ENCODE measurements around the gene PFDN1. TPM values are rescaled to one million over a fixed set of nuclear protein-coding genes. Genes with fewer than 3 reads are reported as not detected.

Gene PFDN1
- total RNA-seq, 2 experiments from 2014 or later, result 49.1 to 50.6 TPM

- ChIA-PET CTCF (interaction anchor here (1.4 kb wide), 1 partner anchor 27 kb away, joined by 4 read pairs; no protein-coding TSS in a partner anchor), POLR2A (interaction anchor here (0.7 kb wide), 1 partner anchor 11 kb away, joined by 3 read pairs; no protein-coding TSS in a partner anchor)
- TF ChIP-seq, protein P1, sequence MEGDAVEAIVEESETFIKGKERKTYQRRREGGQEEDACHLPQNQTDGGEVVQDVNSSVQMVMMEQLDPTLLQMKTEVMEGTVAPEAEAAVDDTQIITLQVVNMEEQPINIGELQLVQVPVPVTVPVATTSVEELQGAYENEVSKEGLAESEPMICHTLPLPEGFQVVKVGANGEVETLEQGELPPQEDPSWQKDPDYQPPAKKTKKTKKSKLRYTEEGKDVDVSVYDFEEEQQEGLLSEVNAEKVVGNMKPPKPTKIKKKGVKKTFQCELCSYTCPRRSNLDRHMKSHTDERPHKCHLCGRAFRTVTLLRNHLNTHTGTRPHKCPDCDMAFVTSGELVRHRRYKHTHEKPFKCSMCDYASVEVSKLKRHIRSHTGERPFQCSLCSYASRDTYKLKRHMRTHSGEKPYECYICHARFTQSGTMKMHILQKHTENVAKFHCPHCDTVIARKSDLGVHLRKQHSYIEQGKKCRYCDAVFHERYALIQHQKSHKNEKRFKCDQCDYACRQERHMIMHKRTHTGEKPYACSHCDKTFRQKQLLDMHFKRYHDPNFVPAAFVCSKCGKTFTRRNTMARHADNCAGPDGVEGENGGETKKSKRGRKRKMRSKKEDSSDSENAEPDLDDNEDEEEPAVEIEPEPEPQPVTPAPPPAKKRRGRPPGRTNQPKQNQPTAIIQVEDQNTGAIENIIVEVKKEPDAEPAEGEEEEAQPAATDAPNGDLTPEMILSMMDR (IDR thresholded peaks at IDR 0.05), result no peak
- H3K4me1 Mint-ChIP-seq (ENCODE audit: low read depth), result peaks cover 7% of the 10 kb centered on the region
- ATAC-seq (no peak), DNase-seq (no peak)
- H3K36me3 Mint-ChIP-seq (ENCODE audit: low read depth), result no peaks in the 10 kb centered on the region
- H3K9me3 Mint-ChIP-seq, result no peaks in the 10 kb centered on the region
- H3K27me3 Mint-ChIP-seq, result no peaks in the 10 kb centered on the region
- peak overlapping the region; percentile 30 for H3K27ac Mint-ChIP-seq
- no peak overlapping the region for H3K4me3 Mint-ChIP-seq
- intact Hi-C loops (cut with micrococcal nuclease), result no loop called here
Observed at GRCh38 chr5:140324617-140325241, 21.8 kb upstream of the PFDN1 start.

- no peak for ATAC-seq
- Mint-ChIP-seq H3K27ac (no peak overlapping the region), H3K4me3 (no peak overlapping the region), H3K9me3 (no peaks in the 10 kb centered on the region), H3K27me3 (no peaks in the 10 kb centered on the region), H3K4me1 (ENCODE audit: low read depth) (peaks cover 7% of the 10 kb centered on the region), H3K36me3 (ENCODE audit: low read depth) (no peaks in the 10 kb centered on the region)
- DNase-seq, result no peak
- ChIA-PET POLR2A (no interaction called here), CTCF (interaction anchor here (1.4 kb wide), 1 partner anchor 28 kb away, joined by 4 read pairs; no protein-coding TSS in a partner anchor)
- TF ChIP-seq, protein P1 (IDR thresholded peaks at IDR 0.05), result no peak
- intact Hi-C loops (cut with micrococcal nuclease), result no loop called here
Observed at GRCh38 chr5:140324041-140324600, 21.2 kb upstream of the PFDN1 start.

- intact Hi-C loops (cut with micrococcal nuclease), result no loop called here
- POLR2A ChIA-PET, result no interaction called here
- no peaks in the 10 kb centered on the region for H3K9me3 Mint-ChIP-seq
- DNase-seq (no peak), ATAC-seq (no peak)
- CTCF ChIA-PET, result interaction anchor here (1.4 to 1.7 kb wide), 2 partner anchors 9 to 29 kb away, joined by 4 read pairs; no protein-coding TSS in a partner anchor
- H3K4me3 Mint-ChIP-seq, result no peak overlapping the region
- TF ChIP-seq, protein P1 (IDR thresholded peaks at IDR 0.05), result no peak
- peaks cover 7% of the 10 kb centered on the region for H3K4me1 Mint-ChIP-seq (ENCODE audit: low read depth)
- H3K36me3 Mint-ChIP-seq (ENCODE audit: low read depth), result no peaks in the 10 kb centered on the region
- H3K27ac Mint-ChIP-seq, result no peak overlapping the region
- H3K27me3 Mint-ChIP-seq, result no peaks in the 10 kb centered on the region
Observed at GRCh38 chr5:140322751-140323731, 20.1 kb upstream of the PFDN1 start.

- intact Hi-C loops (cut with micrococcal nuclease), result no loop called here
- Mint-ChIP-seq H3K27ac (no peak overlapping the region), H3K9me3 (no peaks in the 10 kb centered on the region), H3K4me1 (ENCODE audit: low read depth) (peaks cover 7% of the 10 kb centered on the region), H3K36me3 (ENCODE audit: low read depth) (no peaks in the 10 kb centered on the region), H3K4me3 (no peak overlapping the region), H3K27me3 (no peaks in the 10 kb centered on the region)
- DNase-seq (no peak), ATAC-seq (no peak)
- ChIA-PET CTCF (interaction anchor here (1.2 to 1.8 kb wide), 3 partner anchors 8 to 82 kb away, joined by 4 to 5 read pairs (median 4); no protein-coding TSS in a partner anchor), POLR2A (no interaction called here)
- TF ChIP-seq, protein P1 (IDR thresholded peaks at IDR 0.05), result no peak
Observed at GRCh38 chr5:140321796-140322195, 18.9 kb upstream of the PFDN1 start.

All from activated CD8-positive, alpha-beta T cell treated with anti-CD3 and anti-CD28 coated beads for 36 hours (primary cell).